ENCODE measurements around the gene CTRB2. TPM values are rescaled to one million over a fixed set of nuclear protein-coding genes. Genes with fewer than 3 reads are reported as not detected.

The CTRB2 gene
- total and polyA plus RNA-seq, 4 donors = 0.09 to 0.33 TPM; not detected in 2

DNA sequence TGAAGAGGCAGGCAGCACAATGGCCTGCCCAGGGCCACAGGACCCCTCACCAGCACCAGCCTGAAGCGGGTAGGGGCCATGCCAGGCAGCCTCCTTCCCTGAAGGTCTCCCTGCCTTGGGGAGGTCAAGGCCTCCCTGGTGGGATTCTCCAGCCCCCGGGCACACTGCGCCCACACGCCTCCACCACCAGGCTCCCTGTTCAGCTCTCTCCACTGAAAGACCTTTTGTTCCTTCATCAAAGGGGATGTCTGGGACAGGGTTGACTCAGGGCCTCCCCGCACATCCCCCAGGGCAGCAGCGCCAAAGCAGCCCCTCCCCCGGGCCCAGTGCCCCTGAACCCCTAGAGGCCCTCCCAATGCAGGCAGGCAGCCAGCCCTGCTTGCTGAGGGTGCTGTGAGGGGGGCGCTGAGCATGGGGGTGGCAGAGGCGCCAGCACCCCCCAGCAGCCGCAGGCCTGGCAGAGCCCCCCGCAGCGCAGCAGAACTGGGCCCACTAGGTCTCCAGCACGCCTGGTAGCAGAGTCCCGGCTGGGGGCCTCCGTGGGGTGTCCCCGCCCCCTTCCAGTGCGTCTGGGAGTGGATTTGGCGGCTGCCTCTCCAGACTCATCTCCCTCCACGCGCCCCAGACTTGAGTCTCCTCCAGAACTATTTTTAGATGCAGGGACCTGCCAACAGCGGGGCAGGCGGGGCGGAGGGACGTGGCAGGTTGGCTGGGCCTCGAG is 31.3 kb upstream of the CTRB2 start:
- H3K9me3 ChIP-seq (ENCODE audit: control insufficient read depth in 4 of 4, low read length in 3 of 4) = no peaks in the 10 kb centered on the region
- H3K36me3 ChIP-seq (ENCODE audit: control insufficient read depth in 4 of 4, insufficient read depth in 3 of 4, low read depth in 1 of 4, low read length in 3 of 4) = peaks cover 8 to 36% (median 19%) of the 10 kb centered on the region in 4 donors
- no peak overlapping the region for H3K9ac ChIP-seq (ENCODE audit: low read depth in 1 of 2, low read length in 2 of 2)
- DNase-seq (ENCODE audit: low spot score) = no peak
- no peaks in the 10 kb centered on the region for H3K27me3 ChIP-seq (ENCODE audit: control insufficient read depth in 4 of 4, insufficient read depth in 4 of 4, low read length in 3 of 4)
- peak overlapping the region in 1 of 2 donors; percentile 65 for H3K27ac ChIP-seq (ENCODE audit: low read depth in 1 of 2, low read length in 2 of 2)
- peaks cover 0 to 5% (median 1%) of the 10 kb centered on the region in 4 donors for H3K4me1 ChIP-seq (ENCODE audit: control insufficient read depth in 4 of 4, insufficient read depth in 4 of 4, low read length in 3 of 4)
- TF ChIP-seq EGR1 (IDR thresholded peaks at IDR 0.05; ENCODE audit: low read depth in 2 of 2) (no peak), TAF1 (conservative IDR thresholded peaks at IDR 0.05) (no peak), GABPA (IDR thresholded peaks at IDR 0.05 in 1 of 2, conservative IDR thresholded peaks at IDR 0.05 in 1 of 2) (no peak), JUND (IDR thresholded peaks at IDR 0.05) (no peak), HNF4G (IDR thresholded peaks at IDR 0.05) (no peak), NR2F2 (IDR thresholded peaks at IDR 0.05) (no peak), HNF4A (conservative IDR thresholded peaks at IDR 0.05) (no peak), FOXA1 (IDR thresholded peaks at IDR 0.05) (no peak), YY1 (IDR thresholded peaks at IDR 0.05) (no peak), FOXA2 (IDR thresholded peaks at IDR 0.05) (no peak)
- TF ChIP-seq, protein P1, sequence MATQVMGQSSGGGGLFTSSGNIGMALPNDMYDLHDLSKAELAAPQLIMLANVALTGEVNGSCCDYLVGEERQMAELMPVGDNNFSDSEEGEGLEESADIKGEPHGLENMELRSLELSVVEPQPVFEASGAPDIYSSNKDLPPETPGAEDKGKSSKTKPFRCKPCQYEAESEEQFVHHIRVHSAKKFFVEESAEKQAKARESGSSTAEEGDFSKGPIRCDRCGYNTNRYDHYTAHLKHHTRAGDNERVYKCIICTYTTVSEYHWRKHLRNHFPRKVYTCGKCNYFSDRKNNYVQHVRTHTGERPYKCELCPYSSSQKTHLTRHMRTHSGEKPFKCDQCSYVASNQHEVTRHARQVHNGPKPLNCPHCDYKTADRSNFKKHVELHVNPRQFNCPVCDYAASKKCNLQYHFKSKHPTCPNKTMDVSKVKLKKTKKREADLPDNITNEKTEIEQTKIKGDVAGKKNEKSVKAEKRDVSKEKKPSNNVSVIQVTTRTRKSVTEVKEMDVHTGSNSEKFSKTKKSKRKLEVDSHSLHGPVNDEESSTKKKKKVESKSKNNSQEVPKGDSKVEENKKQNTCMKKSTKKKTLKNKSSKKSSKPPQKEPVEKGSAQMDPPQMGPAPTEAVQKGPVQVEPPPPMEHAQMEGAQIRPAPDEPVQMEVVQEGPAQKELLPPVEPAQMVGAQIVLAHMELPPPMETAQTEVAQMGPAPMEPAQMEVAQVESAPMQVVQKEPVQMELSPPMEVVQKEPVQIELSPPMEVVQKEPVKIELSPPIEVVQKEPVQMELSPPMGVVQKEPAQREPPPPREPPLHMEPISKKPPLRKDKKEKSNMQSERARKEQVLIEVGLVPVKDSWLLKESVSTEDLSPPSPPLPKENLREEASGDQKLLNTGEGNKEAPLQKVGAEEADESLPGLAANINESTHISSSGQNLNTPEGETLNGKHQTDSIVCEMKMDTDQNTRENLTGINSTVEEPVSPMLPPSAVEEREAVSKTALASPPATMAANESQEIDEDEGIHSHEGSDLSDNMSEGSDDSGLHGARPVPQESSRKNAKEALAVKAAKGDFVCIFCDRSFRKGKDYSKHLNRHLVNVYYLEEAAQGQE (IDR thresholded peaks at IDR 0.05) = no peak
- TF ChIP-seq, protein P2, sequence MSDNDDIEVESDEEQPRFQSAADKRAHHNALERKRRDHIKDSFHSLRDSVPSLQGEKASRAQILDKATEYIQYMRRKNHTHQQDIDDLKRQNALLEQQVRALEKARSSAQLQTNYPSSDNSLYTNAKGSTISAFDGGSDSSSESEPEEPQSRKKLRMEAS (IDR thresholded peaks at IDR 0.05) = no peak
- TF ChIP-seq, protein P3, sequence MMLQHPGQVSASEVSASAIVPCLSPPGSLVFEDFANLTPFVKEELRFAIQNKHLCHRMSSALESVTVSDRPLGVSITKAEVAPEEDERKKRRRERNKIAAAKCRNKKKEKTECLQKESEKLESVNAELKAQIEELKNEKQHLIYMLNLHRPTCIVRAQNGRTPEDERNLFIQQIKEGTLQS (IDR thresholded peaks at IDR 0.05) = no peak
- no peak overlapping the region for H3K4me3 ChIP-seq (ENCODE audit: low read depth in 1 of 3, low read length in 3 of 3)
- 70% methylated on average over 25 of the region's 25 CpGs for WGBS

DNA sequence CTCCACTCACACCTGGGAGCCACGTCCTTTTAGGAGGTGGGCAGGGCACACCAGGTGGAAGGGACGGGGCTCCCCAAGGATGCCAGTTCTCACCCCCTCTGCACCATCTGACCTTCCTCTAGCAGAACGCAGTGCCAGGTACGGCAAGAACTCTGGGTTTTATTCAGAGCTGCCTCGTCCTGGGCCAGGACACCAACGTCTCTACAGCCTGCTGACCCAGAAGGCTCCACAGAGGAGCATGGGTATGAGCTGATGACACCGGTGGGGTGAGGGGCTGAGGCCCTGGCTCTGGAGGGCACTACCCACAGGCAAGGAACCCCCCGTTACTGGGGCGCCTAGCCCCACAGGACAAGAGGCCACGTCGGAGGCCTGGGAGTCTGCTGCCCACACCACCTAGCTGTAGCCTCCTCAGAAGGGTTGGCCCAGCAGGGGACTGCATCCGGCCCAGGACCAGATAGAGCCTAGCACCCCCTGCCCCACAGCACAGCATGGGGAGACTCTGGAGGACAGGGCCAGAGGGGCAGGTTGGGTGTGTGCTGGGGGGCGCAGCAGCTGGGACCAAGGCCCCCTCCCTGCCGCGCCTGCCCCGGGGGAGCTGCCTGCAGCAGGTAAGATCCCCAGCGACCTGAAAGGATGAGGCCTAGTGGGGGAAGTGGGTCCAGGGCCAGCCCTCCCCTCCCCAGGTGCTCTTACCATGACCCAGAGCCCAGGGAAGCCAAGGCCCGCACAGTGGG is 30.6 kb upstream of the CTRB2 start:
- TF ChIP-seq JUND (IDR thresholded peaks at IDR 0.05) = no peak
- TF ChIP-seq, protein P4, sequence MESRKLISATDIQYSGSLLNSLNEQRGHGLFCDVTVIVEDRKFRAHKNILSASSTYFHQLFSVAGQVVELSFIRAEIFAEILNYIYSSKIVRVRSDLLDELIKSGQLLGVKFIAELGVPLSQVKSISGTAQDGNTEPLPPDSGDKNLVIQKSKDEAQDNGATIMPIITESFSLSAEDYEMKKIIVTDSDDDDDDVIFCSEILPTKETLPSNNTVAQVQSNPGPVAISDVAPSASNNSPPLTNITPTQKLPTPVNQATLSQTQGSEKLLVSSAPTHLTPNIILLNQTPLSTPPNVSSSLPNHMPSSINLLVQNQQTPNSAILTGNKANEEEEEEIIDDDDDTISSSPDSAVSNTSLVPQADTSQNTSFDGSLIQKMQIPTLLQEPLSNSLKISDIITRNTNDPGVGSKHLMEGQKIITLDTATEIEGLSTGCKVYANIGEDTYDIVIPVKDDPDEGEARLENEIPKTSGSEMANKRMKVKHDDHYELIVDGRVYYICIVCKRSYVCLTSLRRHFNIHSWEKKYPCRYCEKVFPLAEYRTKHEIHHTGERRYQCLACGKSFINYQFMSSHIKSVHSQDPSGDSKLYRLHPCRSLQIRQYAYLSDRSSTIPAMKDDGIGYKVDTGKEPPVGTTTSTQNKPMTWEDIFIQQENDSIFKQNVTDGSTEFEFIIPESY (IDR thresholded peaks at IDR 0.05) = no peak
- TF ChIP-seq YY1 (IDR thresholded peaks at IDR 0.05) = no peak
- H3K9me3 ChIP-seq (ENCODE audit: control insufficient read depth in 4 of 4, low read length in 3 of 4) = no peaks in the 10 kb centered on the region
- H3K4me3 ChIP-seq (ENCODE audit: low read depth in 1 of 3, low read length in 3 of 3) = no peak overlapping the region
- peaks cover 8 to 40% (median 20%) of the 10 kb centered on the region in 4 donors for H3K36me3 ChIP-seq (ENCODE audit: control insufficient read depth in 4 of 4, insufficient read depth in 3 of 4, low read depth in 1 of 4, low read length in 3 of 4)
- H3K9ac ChIP-seq (ENCODE audit: low read depth in 1 of 2, low read length in 2 of 2) = no peak overlapping the region
- 93% methylated on average over 18 of the region's 18 CpGs for WGBS
- H3K27ac ChIP-seq (ENCODE audit: low read depth in 1 of 2, low read length in 2 of 2) = peak overlapping the region in 1 of 2 donors; percentile 20
- no peak for DNase-seq (ENCODE audit: low spot score)
- no peaks in the 10 kb centered on the region for H3K27me3 ChIP-seq (ENCODE audit: control insufficient read depth in 4 of 4, insufficient read depth in 4 of 4, low read length in 3 of 4)
- H3K4me1 ChIP-seq (ENCODE audit: control insufficient read depth in 4 of 4, insufficient read depth in 4 of 4, low read length in 3 of 4) = peaks cover 0 to 5% (median 1%) of the 10 kb centered on the region in 4 donors

All from liver (tissue), 9 donors.